Thyroid gland (tissue), 4 donors: ENCODE results near the gene CEP57L1. TPM values are rescaled to one million over a fixed set of nuclear protein-coding genes. Genes with fewer than 3 reads are reported as not detected.

Experiments
- small RNA-seq: library from RNA; depleted of rRNA; stranded (forward); fragments of <200 nt; gene quantifications from one replicate; pipeline ENCODE3, GENCODE V24; 2016
- total RNA-seq, 4 donors: library from RNA; depleted of rRNA; stranded (reverse); fragments of >200 nt; gene quantifications; one replicate each; pipeline ENCODE4 v1.2.3, GENCODE V29; 2016

Gene CEP57L1
- total RNA-seq, 4 donors from 2014 or later: 15.0 to 27.7 (median 19.5) TPM

Small RNAs within 50 kb of the gene (small RNA-seq; reads per million reads assigned to genes)
- gene RNU6-653P: not detected

Other genes with a start within 250 kb of the CEP57L1 start
- gene ARMC2, start 247.1 kb upstream of the CEP57L1 start, total RNA-seq: 1 to 10 TPM; 5.2 to 9.3 (median 6.9) TPM
- gene SESN1, start 661 bp upstream of the CEP57L1 start, total RNA-seq: 10 to 100 TPM; 43.8 to 68.1 (median 58.1) TPM